Measurements from ENCODE around the gene CD2BP2. TPM values are rescaled to one million over a fixed set of nuclear protein-coding genes. Genes with fewer than 3 reads are reported as not detected.
A peak's percentile ranks its signal among the peaks of the same experiment; 100 is the strongest.

The CD2BP2 gene
- total and polyA plus RNA-seq, 9 of the 15 experiments (the other 6 are each of a cell fraction or from before 2014, with no cell fraction given): 3.9 to 51.1 (median 32.8) TPM

- no peak for TF ChIP-seq ZNF121 (CRISPR knock-in tag; conservative IDR thresholded peaks at IDR 0.05)
- TF ChIP-seq ZNF395 (CRISPR knock-in tag; IDR thresholded peaks at IDR 0.05): peak; percentile 88; the same call in 1 of the 2 replicates
- no peak for TF ChIP-seq BRF1 (IDR thresholded peaks at IDR 0.05; ENCODE audit: borderline replicate concordance, extremely low read depth, insufficient read length)
- no peak for TF ChIP-seq LEF1 (IDR thresholded peaks at IDR 0.05)
- no peak for TF ChIP-seq NR2F6 (CRISPR knock-in tag; IDR thresholded peaks at IDR 0.05)
- no peak for TF ChIP-seq HDAC8 (tag; IDR thresholded peaks at IDR 0.05)
- no peak for TF ChIP-seq COPS2 (conservative IDR thresholded peaks at IDR 0.05)
- no peak for TF ChIP-seq KDM1A (IDR thresholded peaks at IDR 0.05)
- no peak for TF ChIP-seq TFAM (CRISPR knock-in tag; conservative IDR thresholded peaks at IDR 0.05)
- no peak for TF ChIP-seq MLX (CRISPR knock-in tag; conservative IDR thresholded peaks at IDR 0.05)
- no peak for TF ChIP-seq ZNF436 (CRISPR knock-in tag; IDR thresholded peaks at IDR 0.05)
- no peak for TF ChIP-seq PKNOX1 (IDR thresholded peaks at IDR 0.05)
- 0 out of 2 replicates have a peak, but pooled peaks have one; percentile 15 for TF ChIP-seq JUN (IDR thresholded peaks at IDR 0.05; ENCODE audit: borderline replicate concordance, low read depth, low read length)
- no peak for TF ChIP-seq JUN (CRISPR knock-in tag; IDR thresholded peaks at IDR 0.05; ENCODE audit: borderline replicate concordance)
- TF ChIP-seq ZNF717 (CRISPR knock-in tag; IDR thresholded peaks at IDR 0.05): no peak
- TF ChIP-seq CCNT2 (IDR thresholded peaks at IDR 0.05; ENCODE audit: borderline replicate concordance, extremely low read depth, insufficient read length, low read depth, low read length): peak; percentile 68
- TF ChIP-seq MTA3 (IDR thresholded peaks at IDR 0.05; ENCODE audit: borderline replicate concordance): peak; percentile 78
- peak; percentile 77 for TF ChIP-seq ZEB2 (IDR thresholded peaks at IDR 0.05)
- TF ChIP-seq ZNF766 (CRISPR knock-in tag; conservative IDR thresholded peaks at IDR 0.05): 0 out of 2 replicates have a peak, but pooled peaks have one; percentile 31
- peak; percentile 96 for TF ChIP-seq ELF2 (CRISPR knock-in tag; IDR thresholded peaks at IDR 0.05)
- no peak for TF ChIP-seq PTRF (tag; IDR thresholded peaks at IDR 0.05)
- peak; percentile 25; the same call in 1 of the 2 replicates for TF ChIP-seq NBN (IDR thresholded peaks at IDR 0.05; ENCODE audit: low read depth)
- no peak for TF ChIP-seq NFXL1 (CRISPR knock-in tag; IDR thresholded peaks at IDR 0.05)
- peak; percentile 48; the same call in 1 of the 2 replicates for TF ChIP-seq JUND (IDR thresholded peaks at IDR 0.05; ENCODE audit: borderline replicate concordance, low read depth, low read length)
- TF ChIP-seq JUND (tag; IDR thresholded peaks at IDR 0.05; ENCODE audit: borderline replicate concordance, low read depth, low read length): no peak; the same call in 2 of the 3 replicates
- TF ChIP-seq IRF9 (tag; IDR thresholded peaks at IDR 0.05): no peak
These were observed 40.3 kb upstream of the CD2BP2 start, which contains the start of gene ZNF48 (continued) for GRCh38 chr16:30395155-30395991.
